ENCODE data around the gene C10orf53. TPM values are rescaled to one million over a fixed set of nuclear protein-coding genes. Genes with fewer than 3 reads are reported as not detected.
"Not testable (repeated sequence)": the region's sequence is repeated elsewhere in the genome, so short reads cannot be mapped to it uniquely, and the experiment has no call there.

Gene C10orf53
- total RNA-seq, 1 donor from 2014 or later: not detected

GRCh38 chr10:49667991-49668390 is 11.5 kb upstream of the C10orf53 start:
- intact Hi-C loops (cut with DNase I): no loop called here
- Histone ChIP-seq H3K4me3 (no peak overlapping the region), H3K36me3 (no peaks in the 10 kb centered on the region), H3K27me3 (no peaks in the 10 kb centered on the region), H3K4me1 (no peaks in the 10 kb centered on the region), H3K27ac (no peak overlapping the region), H3K9me3 (no peaks in the 10 kb centered on the region)
- TF ChIP-seq, protein P1, sequence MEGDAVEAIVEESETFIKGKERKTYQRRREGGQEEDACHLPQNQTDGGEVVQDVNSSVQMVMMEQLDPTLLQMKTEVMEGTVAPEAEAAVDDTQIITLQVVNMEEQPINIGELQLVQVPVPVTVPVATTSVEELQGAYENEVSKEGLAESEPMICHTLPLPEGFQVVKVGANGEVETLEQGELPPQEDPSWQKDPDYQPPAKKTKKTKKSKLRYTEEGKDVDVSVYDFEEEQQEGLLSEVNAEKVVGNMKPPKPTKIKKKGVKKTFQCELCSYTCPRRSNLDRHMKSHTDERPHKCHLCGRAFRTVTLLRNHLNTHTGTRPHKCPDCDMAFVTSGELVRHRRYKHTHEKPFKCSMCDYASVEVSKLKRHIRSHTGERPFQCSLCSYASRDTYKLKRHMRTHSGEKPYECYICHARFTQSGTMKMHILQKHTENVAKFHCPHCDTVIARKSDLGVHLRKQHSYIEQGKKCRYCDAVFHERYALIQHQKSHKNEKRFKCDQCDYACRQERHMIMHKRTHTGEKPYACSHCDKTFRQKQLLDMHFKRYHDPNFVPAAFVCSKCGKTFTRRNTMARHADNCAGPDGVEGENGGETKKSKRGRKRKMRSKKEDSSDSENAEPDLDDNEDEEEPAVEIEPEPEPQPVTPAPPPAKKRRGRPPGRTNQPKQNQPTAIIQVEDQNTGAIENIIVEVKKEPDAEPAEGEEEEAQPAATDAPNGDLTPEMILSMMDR (IDR thresholded peaks at IDR 0.05): no peak
- no peak for TF ChIP-seq POLR2AphosphoS5 (IDR thresholded peaks at IDR 0.05; ENCODE audit: insufficient read depth in 1 of 2, low read depth in 1 of 2)
- no peak for TF ChIP-seq POLR2A (IDR thresholded peaks at IDR 0.05)
- DNase-seq (ENCODE audit: extremely low spot score in 2 of 2): peak in 1 of 2 donors; percentile 11

- no peak overlapping the region for H3K27ac ChIP-seq
- no peaks in the 10 kb centered on the region for H3K36me3 ChIP-seq
- TF ChIP-seq, protein P1 (IDR thresholded peaks at IDR 0.05): no peak
- TF ChIP-seq POLR2A (IDR thresholded peaks at IDR 0.05): no peak
- no peak for TF ChIP-seq POLR2AphosphoS5 (IDR thresholded peaks at IDR 0.05; ENCODE audit: insufficient read depth in 1 of 2, low read depth in 1 of 2)
- no peaks in the 10 kb centered on the region for H3K27me3 ChIP-seq
- H3K9me3 ChIP-seq: no peaks in the 10 kb centered on the region
- intact Hi-C loops (cut with DNase I): no loop called here
- H3K4me3 ChIP-seq: no peak overlapping the region
- DNase-seq (ENCODE audit: extremely low spot score in 2 of 2): peak in 1 of 2 donors; percentile 44
- H3K4me1 ChIP-seq: no peaks in the 10 kb centered on the region
Observed at GRCh38 chr10:49668684-49669083, 10.8 kb upstream of the C10orf53 start.

DNA sequence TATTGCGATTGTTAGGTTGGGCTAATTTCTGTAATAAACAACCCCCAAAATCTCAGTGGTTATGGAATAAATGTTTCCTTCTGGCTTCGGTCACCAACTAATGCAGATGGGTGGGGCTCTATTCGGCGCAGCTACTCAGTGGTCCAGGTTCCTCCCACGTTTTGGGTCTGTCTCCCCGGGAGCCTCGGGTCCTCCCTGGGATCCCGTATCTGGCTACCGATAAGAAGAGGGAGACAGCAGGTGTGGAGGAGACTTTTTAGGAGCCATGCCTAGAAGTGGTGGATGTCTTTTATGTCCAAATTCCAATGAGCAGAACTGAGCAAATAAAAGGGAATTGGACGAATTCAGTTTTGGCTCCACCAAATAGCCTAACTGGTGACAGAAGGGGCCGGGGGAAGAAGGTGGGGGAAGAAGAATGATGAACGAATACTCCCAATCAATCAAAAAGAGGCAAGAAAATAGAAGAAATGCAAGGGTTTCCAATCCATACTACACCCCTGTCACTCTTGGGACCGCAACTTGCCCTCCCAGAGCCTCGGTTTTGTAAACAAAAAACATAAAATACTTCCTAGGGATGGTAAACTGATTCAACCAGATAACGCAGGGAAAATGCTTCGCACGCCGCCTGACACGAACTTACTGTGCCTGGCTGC is 498 bp upstream of the C10orf53 start:
- H3K9me3 ChIP-seq: no peaks in the 10 kb centered on the region
- no peak overlapping the region for H3K4me3 ChIP-seq
- no peaks in the 10 kb centered on the region for H3K4me1 ChIP-seq
- H3K27ac ChIP-seq: no peak overlapping the region
- no peak for TF ChIP-seq POLR2AphosphoS5 (IDR thresholded peaks at IDR 0.05; ENCODE audit: insufficient read depth in 1 of 2, low read depth in 1 of 2)
- no peak for TF ChIP-seq POLR2A (IDR thresholded peaks at IDR 0.05)
- TF ChIP-seq, protein P1 (IDR thresholded peaks at IDR 0.05): no peak
- H3K27me3 ChIP-seq: no peaks in the 10 kb centered on the region
- peak in 1 of 2 donors; percentile 34 for DNase-seq (ENCODE audit: extremely low spot score in 2 of 2)
- H3K36me3 ChIP-seq: no peaks in the 10 kb centered on the region
- intact Hi-C loops (cut with DNase I): no loop called here

DNA sequence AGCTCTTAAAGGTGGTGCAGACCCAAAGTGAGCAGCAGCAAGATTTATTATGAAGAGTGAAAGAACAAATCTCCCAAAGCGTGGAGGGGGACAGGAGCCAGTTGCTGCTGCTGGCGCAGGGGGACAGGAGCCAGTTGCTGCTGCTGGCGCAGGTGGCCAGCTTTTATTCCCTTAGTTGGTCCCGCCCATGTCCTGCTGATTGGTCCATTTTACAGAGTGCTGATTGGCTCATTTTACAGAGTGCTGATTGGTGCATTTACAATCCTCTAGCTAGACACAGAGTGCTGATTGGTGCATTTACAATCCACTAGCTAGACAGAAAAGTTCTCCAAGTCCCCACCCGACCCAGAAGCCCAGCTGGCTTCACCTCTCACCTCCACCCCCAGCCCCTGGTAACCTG is 3.0 kb downstream of the C10orf53 start:
- H3K27ac ChIP-seq; H3K4me1 ChIP-seq; H3K9me3 ChIP-seq; DNase-seq (ENCODE audit: extremely low spot score in 2 of 2); H3K27me3 ChIP-seq; intact Hi-C loops (cut with DNase I); H3K36me3 ChIP-seq; H3K4me3 ChIP-seq: not testable (repeated sequence)

- TF ChIP-seq, protein P1 (IDR thresholded peaks at IDR 0.05): no peak
- TF ChIP-seq POLR2AphosphoS5 (IDR thresholded peaks at IDR 0.05; ENCODE audit: insufficient read depth in 1 of 2, low read depth in 1 of 2) (no peak), POLR2A (IDR thresholded peaks at IDR 0.05) (no peak)
- Histone ChIP-seq H3K36me3 (no peaks in the 10 kb centered on the region), H3K27ac (no peak overlapping the region), H3K4me1 (no peaks in the 10 kb centered on the region), H3K27me3 (no peaks in the 10 kb centered on the region), H3K4me3 (no peak overlapping the region), H3K9me3 (no peaks in the 10 kb centered on the region)
- no peak for DNase-seq (ENCODE audit: extremely low spot score in 2 of 2)
- intact Hi-C loops (cut with DNase I): no loop called here
Observed at GRCh38 chr10:49682879-49683278, 3.4 kb downstream of the C10orf53 start.

Measured in vagina (tissue), 2 donors.